GM12892 (cell line): ENCODE data around the gene CAPNS1.

Experiments
- POLR2A ChIP-seq: IDR thresholded peaks from 2 replicates; pipeline ENCODE4 v1.6.1; 2011; ENCODE audit warnings: low read depth, low read length, control low read depth
- POLR2AphosphoS5 ChIP-seq: IDR thresholded peaks from 2 replicates; pipeline ENCODE4 v1.6.1; 2011; ENCODE audit warnings: low read depth, low read length, control low read depth
- TAF1 ChIP-seq: IDR thresholded peaks from 2 replicates; pipeline ENCODE4 v1.6.1; 2011; ENCODE audit warnings: low read depth, mild to moderate bottlenecking, control low read depth, low read length, borderline replicate concordance

GRCh38 chr19:36149673-36150406 is 10.0 kb downstream of the CAPNS1 start:
- TF ChIP-seq POLR2A (no peak), POLR2AphosphoS5 (no peak), TAF1 (no peak)
